Keratinocyte (primary cell): ENCODE data around the gene SDF2. TPM values are rescaled to one million over a fixed set of nuclear protein-coding genes. Genes with fewer than 3 reads are reported as not detected.

Experiments
- DNase-seq: peaks from one replicate; pipeline ENCODE4 v3.0.0-alpha.2; 2011; ENCODE audit warnings: low read depth, missing footprints, low spot score
- FAIRE-seq: peaks from 2 replicates; lab custom pipeline; 2011; peaks lifted over from hg19 to GRCh38; lab: Jason Lieb, UNC
- H2AFZ ChIP-seq: 2 replicates; pipeline ENCODE4 v1.6.0; 2012; ENCODE audit warnings: low read length, control low read depth, inconsistent platforms; ENCODE audit not compliant: control insufficient read depth
- H3K27ac ChIP-seq: 2 replicates; pipeline ENCODE4 v1.5.1; 2011; ENCODE audit warnings: low read length; ENCODE audit not compliant: control insufficient read depth, insufficient read depth
- H3K27me3 ChIP-seq: 3 replicates; pipeline ENCODE4 v1.6.0; 2011; ENCODE audit warnings: low read length; ENCODE audit not compliant: control insufficient read depth, insufficient read depth; ENCODE audit errors: extremely low read depth
- H3K36me3 ChIP-seq, 2 experiments: 2 replicates in 1 of 2; 3 replicates in 1 of 2; pipeline ENCODE4 v1.5.1; 2011; ENCODE audit warnings: low read length in 2 of 2, mild to moderate bottlenecking in 1 of 2; ENCODE audit not compliant: control insufficient read depth in 2 of 2, insufficient read depth in 2 of 2; ENCODE audit errors: extremely low read depth in 1 of 2
- H3K4me1 ChIP-seq: 3 replicates; pipeline ENCODE4 v1.5.1; 2011; ENCODE audit warnings: low read length; ENCODE audit not compliant: control insufficient read depth, insufficient read depth; ENCODE audit errors: extremely low read depth
- H3K4me2 ChIP-seq: 3 replicates; pipeline ENCODE4 v1.6.0; 2011; ENCODE audit warnings: low read depth, low read length; ENCODE audit not compliant: control insufficient read depth, insufficient read depth; ENCODE audit errors: extremely low read depth
- H3K4me3 ChIP-seq, 3 experiments: fragments of 200-600 bp in 1 of 3; sonication (generic) in 1 of 3; 2 replicates in 2 of 3; 3 replicates in 1 of 3; pipeline ENCODE4 v1.5.1; 2011 to 2016; ENCODE audit warnings: low read length in 3 of 3, mild to moderate bottlenecking in 3 of 3, control low read depth in 2 of 3, inconsistent platforms in 1 of 3, low read depth in 1 of 3, mixed read lengths in 1 of 3, mixed run types in 1 of 3, moderate library complexity in 1 of 3; ENCODE audit not compliant: control insufficient read depth in 2 of 3, insufficient read depth in 2 of 3; ENCODE audit errors: extremely low read depth in 1 of 3
- H3K79me2 ChIP-seq: 2 replicates; pipeline ENCODE4 v1.6.0; 2012; ENCODE audit warnings: low read length; ENCODE audit not compliant: control insufficient read depth, insufficient read depth
- H3K9ac ChIP-seq: 3 replicates; pipeline ENCODE4 v1.6.0; 2011; ENCODE audit warnings: low read length; ENCODE audit not compliant: control insufficient read depth, insufficient read depth; ENCODE audit errors: extremely low read depth
- H3K9me1 ChIP-seq: 3 replicates; pipeline ENCODE4 v1.6.0; 2011; ENCODE audit warnings: low read length; ENCODE audit not compliant: control insufficient read depth, insufficient read depth; ENCODE audit errors: extremely low read depth
- H3K9me3 ChIP-seq: 2 replicates; pipeline ENCODE4 v1.5.1; 2012; ENCODE audit warnings: low read depth, low read length; ENCODE audit not compliant: control insufficient read depth
- H4K20me1 ChIP-seq: 3 replicates; pipeline ENCODE4 v1.6.0; 2011; ENCODE audit warnings: low read length; ENCODE audit not compliant: control insufficient read depth, insufficient read depth; ENCODE audit errors: extremely low read depth
- CTCF ChIP-seq, 3 experiments: IDR thresholded peaks in 1 of 3; conservative IDR thresholded peaks in 1 of 3; optimal IDR thresholded peaks in 1 of 3; 2 replicates in 2 of 3; 3 replicates in 1 of 3; pipeline versions ENCODE3 to v1.5.1; 2011; ENCODE audit warnings: low read length in 3 of 3, mild to moderate bottlenecking in 3 of 3, moderate library complexity in 2 of 3, control low read depth in 1 of 3, inconsistent platforms in 1 of 3; ENCODE audit not compliant: insufficient read depth in 2 of 3; ENCODE audit errors: extremely low read depth in 1 of 3
- EZH2 ChIP-seq: IDR thresholded peaks from one replicate; pipeline ENCODE4 v1.6.1; 2012; ENCODE audit warnings: inconsistent platforms, mild to moderate bottlenecking, low read length, moderate library complexity
- dilution Hi-C: fragments of 300-500 bp; cut with MboI; formaldehyde crosslinking; loops from one replicate; pipeline ENCODE4 v1.7.0; 2020; ENCODE audit warnings: low sequenced_read_pairs; ENCODE audit not compliant: extremely low pct_ligation_motif_present
- polyA plus RNA-seq, 5 experiments: library from polyadenylated mRNA; depleted of rRNA in 3 of 5; stranded (reverse) in 3 of 5; stranded (forward) in 1 of 5; unstranded in 1 of 5; fragments of >200 nt; gene quantifications; 1 replicate in 1 of 5; 2 replicates in 3 of 5; 3 replicates in 1 of 5; pipeline versions ENCODE4 v1.2.1 to v1.2.3, GENCODE V29; 2011 to 2012; ENCODE audit warnings: missing spikeins in 2 of 5, low read depth in 1 of 5, low replicate concordance in 1 of 5

SDF2 gene
- polyA plus RNA-seq, 1 donor (not counting 4 experiments of a cell fraction or from before 2014, with no cell fraction given): 61.5 TPM

GRCh38 chr17:28707339-28707720, 45.6 kb upstream of the SDF2 start:
- H3K4me2 ChIP-seq: no peak overlapping the region
- H3K9me1 ChIP-seq: no peaks in the 10 kb centered on the region
- no peak overlapping the region for H3K4me3 ChIP-seq
- H3K27me3 ChIP-seq: no peaks in the 10 kb centered on the region
- FAIRE-seq (no peak), DNase-seq (no peak)
- dilution Hi-C loops: no loop called here
- TF ChIP-seq EZH2 (no peak), CTCF (optimal IDR thresholded peaks at IDR 0.05 in 1 of 3, IDR thresholded peaks at IDR 0.05 in 1 of 3, conservative IDR thresholded peaks at IDR 0.05 in 1 of 3; ENCODE audit: extremely low read depth in 1 of 3, insufficient read depth in 2 of 3, low read length in 3 of 3) (no peak)
- H4K20me1 ChIP-seq: no peaks in the 10 kb centered on the region
- H3K27ac ChIP-seq: no peak overlapping the region
- no peaks in the 10 kb centered on the region for H3K9me3 ChIP-seq
- H3K79me2 ChIP-seq: no peaks in the 10 kb centered on the region
- peaks cover 3 to 12% of the 10 kb centered on the region in 2 experiments for H3K36me3 ChIP-seq
- peaks cover 7% of the 10 kb centered on the region for H3K4me1 ChIP-seq
- no peak overlapping the region for H2AFZ ChIP-seq
- H3K9ac ChIP-seq: no peak overlapping the region

- no peak overlapping the region for H3K27ac ChIP-seq
- no peak overlapping the region for H3K9ac ChIP-seq
- TF ChIP-seq EZH2 (no peak), CTCF (optimal IDR thresholded peaks at IDR 0.05 in 1 of 3, IDR thresholded peaks at IDR 0.05 in 1 of 3, conservative IDR thresholded peaks at IDR 0.05 in 1 of 3; ENCODE audit: extremely low read depth in 1 of 3, insufficient read depth in 2 of 3, low read length in 3 of 3) (peak in 1 of 3 experiments; percentile 1)
- H4K20me1 ChIP-seq: no peaks in the 10 kb centered on the region
- no peaks in the 10 kb centered on the region for H3K9me3 ChIP-seq
- no peaks in the 10 kb centered on the region for H3K27me3 ChIP-seq
- no peaks in the 10 kb centered on the region for H3K79me2 ChIP-seq
- no peak overlapping the region for H2AFZ ChIP-seq
- H3K4me2 ChIP-seq: no peak overlapping the region
- H3K9me1 ChIP-seq: no peaks in the 10 kb centered on the region
- H3K36me3 ChIP-seq: peaks cover 10 to 14% of the 10 kb centered on the region in 2 experiments
- H3K4me3 ChIP-seq: no peak overlapping the region
- peaks cover 6% of the 10 kb centered on the region for H3K4me1 ChIP-seq
- FAIRE-seq (no peak), DNase-seq (no peak)
- dilution Hi-C loops: no loop called here
Observed at GRCh38 chr17:28706471-28707338, 45.0 kb upstream of the SDF2 start.
